SJSA1 (cell line): ENCODE measurements around the gene C14orf119. TPM values are rescaled to one million over a fixed set of nuclear protein-coding genes. Genes with fewer than 3 reads are reported as not detected.

Source experiments
- DNase-seq, 2 experiments: peaks; one replicate each; pipeline ENCODE4 v3.0.0-alpha.2; 2015 to 2020; ENCODE audit warnings: low spot score in 2 of 2, low read depth in 1 of 2
- H3K27ac ChIP-seq: fragments of 250-450 bp; sonication (Bioruptor Pico); 2 replicates; pipeline ENCODE4 v1.5.1; 2020; ENCODE audit warnings: mild to moderate bottlenecking, moderate library complexity
- H3K27me3 ChIP-seq: fragments of 250-450 bp; sonication (Bioruptor Pico); replicated peaks from 2 replicates; pipeline ENCODE4 v1.5.1; 2020; ENCODE audit warnings: mild to moderate bottlenecking, moderate library complexity
- H3K36me3 ChIP-seq: fragments of 250-450 bp; sonication (Bioruptor Pico); 2 replicates; pipeline ENCODE4 v1.5.1; 2020; ENCODE audit warnings: mild to moderate bottlenecking
- H3K4me1 ChIP-seq: fragments of 250-450 bp; sonication (Bioruptor Pico); replicated peaks from 2 replicates; pipeline ENCODE4 v1.6.1; 2021; ENCODE audit warnings: mild to moderate bottlenecking
- H3K4me3 ChIP-seq: fragments of 250-450 bp; sonication (Bioruptor Pico); 2 replicates; pipeline ENCODE4 v1.5.1; 2020; ENCODE audit warnings: mild to moderate bottlenecking
- H3K9me3 ChIP-seq: fragments of 250-450 bp; sonication (Bioruptor Pico); replicated peaks from 2 replicates; pipeline ENCODE4 v1.5.1; 2020; ENCODE audit warnings: mild to moderate bottlenecking
- total RNA-seq: library from RNA; depleted of rRNA; stranded (reverse); fragments of >200 nt; shearing (Covaris generic); gene quantifications from 2 replicates; pipeline ENCODE4 v1.2.3, GENCODE V29; 2014

Gene C14orf119
- total RNA-seq, 1 experiment from 2014 or later, result 33.1 TPM

DNA sequence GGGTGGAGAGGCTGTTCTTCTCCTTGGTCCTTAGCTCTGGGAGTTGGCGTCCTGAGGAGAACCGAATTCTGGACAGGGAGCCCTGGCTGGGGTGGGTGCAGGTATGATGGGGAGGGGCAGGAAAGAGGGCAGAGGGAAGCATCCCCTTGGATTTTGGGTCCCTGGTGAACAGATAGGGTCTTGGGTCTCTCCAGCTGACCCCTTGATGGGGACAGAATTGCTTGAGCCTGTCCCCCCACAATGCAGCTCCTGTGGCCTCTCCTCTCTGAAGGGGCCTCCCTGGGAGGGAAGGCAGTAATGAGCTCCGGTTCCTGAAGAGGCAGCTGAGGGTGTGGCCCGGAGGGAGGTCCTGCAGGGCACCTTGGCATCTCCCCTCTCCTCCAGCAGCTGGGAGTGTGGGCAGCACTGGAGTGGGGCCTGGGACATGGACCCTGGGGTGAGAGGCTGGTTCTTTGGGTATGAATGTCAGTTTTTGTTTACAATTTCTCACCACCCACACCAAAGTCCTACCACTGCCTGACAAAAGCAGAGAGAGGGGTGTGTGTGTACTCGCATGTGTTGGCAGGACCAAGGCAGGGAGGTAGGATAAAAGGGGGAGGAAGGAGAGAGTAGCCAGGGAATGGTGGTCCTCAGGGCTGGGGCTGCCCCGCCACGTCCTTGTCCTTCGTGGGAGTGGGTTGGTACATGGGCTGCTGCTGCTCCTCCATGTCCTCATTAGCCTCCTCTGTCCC, 31.4 kb downstream of the C14orf119 start:
- Histone ChIP-seq H3K36me3 (no peaks in the 10 kb centered on the region), H3K4me3 (no peak overlapping the region), H3K27ac (no peak overlapping the region), H3K27me3 (no peaks in the 10 kb centered on the region), H3K9me3 (no peaks in the 10 kb centered on the region), H3K4me1 (no peaks in the 10 kb centered on the region)
- no peak for DNase-seq

DNA sequence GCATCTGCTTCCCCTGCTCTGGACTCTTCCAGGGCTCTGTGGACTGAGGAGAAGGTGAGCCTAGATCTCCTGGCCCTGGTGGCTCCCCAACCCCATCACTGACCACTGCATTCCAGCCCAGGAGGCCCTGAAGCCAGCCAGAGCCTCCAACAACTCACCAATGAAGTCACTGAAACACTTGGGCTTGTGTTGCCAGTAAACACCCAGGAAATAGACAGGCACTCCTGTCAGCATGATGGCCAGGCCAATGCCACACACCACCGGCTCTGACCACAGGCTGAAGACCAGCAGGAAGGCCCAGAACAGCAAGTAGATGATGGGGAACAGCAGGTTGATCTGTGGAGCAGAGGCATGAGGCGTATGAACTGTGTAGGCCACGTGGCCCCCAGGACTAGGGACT, 32.6 kb downstream of the C14orf119 start:
- H3K4me3 ChIP-seq, result no peak overlapping the region

DNA sequence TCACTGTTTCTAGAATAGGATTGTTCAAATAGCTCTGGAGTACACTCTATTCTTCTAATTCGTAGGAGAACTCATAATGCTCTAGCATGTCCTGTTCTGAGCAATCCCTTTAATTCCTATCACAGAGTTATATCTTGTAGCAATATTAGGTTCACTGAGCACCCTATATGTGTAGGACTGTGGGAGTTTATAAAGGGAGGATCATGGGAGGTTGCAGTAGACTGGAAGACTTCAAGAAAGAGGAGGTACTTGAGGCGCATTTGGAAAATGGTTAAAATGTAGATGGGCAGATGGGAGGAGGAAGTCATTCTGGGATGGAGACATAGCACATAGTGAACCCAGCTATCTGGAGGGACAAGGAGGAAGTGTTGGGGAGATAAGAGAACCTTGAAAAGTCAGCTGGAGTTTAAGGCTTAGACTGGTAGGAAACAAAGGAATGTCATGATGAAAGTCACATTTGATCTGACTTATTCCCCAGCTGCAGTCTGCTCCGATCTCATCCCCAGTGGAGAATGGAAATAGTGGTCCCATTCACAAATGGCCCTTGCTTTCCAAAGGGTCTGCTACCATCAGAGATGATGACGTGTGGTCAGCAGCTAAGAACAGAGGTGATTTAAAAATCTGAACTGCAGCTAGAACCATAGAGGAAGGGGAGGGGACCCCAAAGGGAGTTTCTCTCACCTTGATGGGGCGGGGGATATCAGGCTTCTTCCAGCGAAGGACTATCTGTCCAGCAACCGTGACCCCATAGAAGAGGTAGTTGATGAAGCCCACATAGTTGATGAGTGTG, 33.9 kb downstream of the C14orf119 start:
- Histone ChIP-seq H3K4me3 (no peak overlapping the region), H3K9me3 (no peaks in the 10 kb centered on the region), H3K4me1 (no peaks in the 10 kb centered on the region), H3K36me3 (no peaks in the 10 kb centered on the region), H3K27ac (no peak overlapping the region), H3K27me3 (no peaks in the 10 kb centered on the region)
- no peak for DNase-seq

More for the DNA sequence above, 32.6 kb downstream of the C14orf119 start:
- Histone ChIP-seq H3K9me3 (no peaks in the 10 kb centered on the region), H3K36me3 (no peaks in the 10 kb centered on the region), H3K27ac (no peak overlapping the region), H3K27me3 (no peaks in the 10 kb centered on the region), H3K4me1 (no peaks in the 10 kb centered on the region)
- no peak for DNase-seq

DNA sequence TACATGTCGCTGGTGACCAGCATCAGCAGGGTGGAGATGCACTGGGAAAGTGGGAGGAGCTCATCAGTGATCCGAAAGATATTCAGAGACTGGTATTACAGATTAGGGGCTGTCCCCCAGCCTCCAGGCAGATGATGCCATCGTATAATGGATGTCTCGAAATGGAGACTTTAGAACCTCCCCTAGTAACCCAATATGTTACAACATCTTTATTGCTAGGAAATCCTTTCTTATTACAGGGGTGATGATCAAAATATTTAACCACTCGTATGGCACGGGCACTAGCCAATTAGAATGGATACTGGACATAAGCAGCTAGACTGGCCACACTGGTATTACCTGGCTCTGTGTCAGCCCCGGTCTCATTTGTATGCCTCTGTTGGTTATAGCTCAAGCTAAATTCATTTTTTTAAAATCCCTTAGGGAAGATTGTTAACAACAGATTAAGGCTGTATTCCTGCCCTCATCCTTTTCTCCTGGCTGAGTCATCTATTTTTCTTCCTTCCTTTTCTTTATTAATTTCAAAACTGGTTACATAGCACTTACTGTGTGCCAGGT, 34.5 kb downstream of the C14orf119 start:
- Histone ChIP-seq H3K4me3 (no peak overlapping the region), H3K27ac (no peak overlapping the region), H3K9me3 (no peaks in the 10 kb centered on the region), H3K27me3 (no peaks in the 10 kb centered on the region), H3K36me3 (no peaks in the 10 kb centered on the region), H3K4me1 (no peaks in the 10 kb centered on the region)
- DNase-seq, result no peak

DNA sequence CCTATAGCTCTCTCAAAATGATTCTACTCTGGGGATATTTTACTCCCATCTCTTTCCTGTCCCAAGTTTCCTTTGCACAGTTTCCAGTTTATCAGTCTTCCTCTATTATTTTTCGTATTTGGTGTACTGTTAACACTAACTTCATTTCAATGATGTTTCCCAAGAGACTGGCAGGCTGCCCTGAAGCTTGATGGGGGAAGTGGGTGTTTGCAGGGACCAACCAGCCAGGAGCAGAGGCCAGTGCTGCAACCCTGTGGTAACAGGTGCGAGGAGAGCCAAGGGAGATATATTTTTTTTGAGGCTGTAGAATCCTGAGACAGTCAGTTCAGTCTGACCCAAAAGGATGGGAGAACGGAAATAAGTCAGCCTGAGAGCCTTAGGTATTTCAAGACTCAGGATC, 35.6 kb downstream of the C14orf119 start:
- H3K36me3 ChIP-seq, result no peaks in the 10 kb centered on the region
- no peaks in the 10 kb centered on the region for H3K4me1 ChIP-seq
- DNase-seq, result no peak
- no peaks in the 10 kb centered on the region for H3K9me3 ChIP-seq
- H3K27ac ChIP-seq, result no peak overlapping the region
- no peaks in the 10 kb centered on the region for H3K27me3 ChIP-seq
- no peak overlapping the region for H3K4me3 ChIP-seq

DNA sequence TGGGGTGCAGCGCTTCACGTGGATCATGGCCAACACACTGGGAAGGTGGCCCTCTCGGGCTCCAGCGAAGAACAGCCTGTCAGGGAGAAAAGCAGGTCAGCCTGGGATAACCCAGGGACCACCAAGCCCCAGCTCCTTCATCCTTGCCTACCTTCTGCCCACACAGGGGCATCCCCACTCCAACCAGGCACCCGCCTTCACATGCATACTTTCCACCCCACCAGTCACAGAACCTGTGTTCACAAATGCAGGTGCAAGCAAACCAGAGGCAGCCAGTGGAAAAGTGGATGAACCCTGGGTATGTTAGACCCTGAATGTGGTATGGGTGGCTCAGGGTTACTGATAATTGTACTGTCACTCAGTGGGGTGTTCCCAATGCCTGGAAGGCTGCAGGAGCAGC, 36.2 kb downstream of the C14orf119 start:
- no peaks in the 10 kb centered on the region for H3K36me3 ChIP-seq
- H3K4me3 ChIP-seq, result no peak overlapping the region
- H3K27ac ChIP-seq, result no peak overlapping the region
- no peaks in the 10 kb centered on the region for H3K9me3 ChIP-seq
- no peaks in the 10 kb centered on the region for H3K27me3 ChIP-seq
- DNase-seq, result no peak
- no peaks in the 10 kb centered on the region for H3K4me1 ChIP-seq

DNA sequence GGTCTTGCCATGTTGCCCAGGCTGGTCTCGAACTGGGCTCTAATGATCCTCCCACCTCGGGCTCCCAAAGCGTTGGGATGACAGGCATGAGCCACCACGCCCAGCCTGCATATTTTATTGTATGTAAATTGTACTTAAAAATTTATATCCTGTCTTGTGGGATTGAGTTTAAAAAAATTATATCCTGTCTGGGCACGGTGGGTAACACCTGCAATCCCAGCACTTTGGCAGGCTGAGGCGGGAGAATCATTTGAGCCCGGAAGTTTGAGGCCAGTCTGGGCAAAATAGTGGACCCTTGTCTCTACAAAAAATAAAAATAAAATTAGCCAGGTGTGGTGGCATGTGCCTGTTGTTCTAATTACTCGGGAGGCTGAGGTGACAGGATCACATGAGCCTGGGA, 37.7 kb downstream of the C14orf119 start:
- Histone ChIP-seq H3K27me3 (no peaks in the 10 kb centered on the region), H3K9me3 (no peaks in the 10 kb centered on the region), H3K27ac (no peak overlapping the region), H3K4me3 (no peak overlapping the region), H3K4me1 (no peaks in the 10 kb centered on the region), H3K36me3 (no peaks in the 10 kb centered on the region)
- DNase-seq, result no peak

DNA sequence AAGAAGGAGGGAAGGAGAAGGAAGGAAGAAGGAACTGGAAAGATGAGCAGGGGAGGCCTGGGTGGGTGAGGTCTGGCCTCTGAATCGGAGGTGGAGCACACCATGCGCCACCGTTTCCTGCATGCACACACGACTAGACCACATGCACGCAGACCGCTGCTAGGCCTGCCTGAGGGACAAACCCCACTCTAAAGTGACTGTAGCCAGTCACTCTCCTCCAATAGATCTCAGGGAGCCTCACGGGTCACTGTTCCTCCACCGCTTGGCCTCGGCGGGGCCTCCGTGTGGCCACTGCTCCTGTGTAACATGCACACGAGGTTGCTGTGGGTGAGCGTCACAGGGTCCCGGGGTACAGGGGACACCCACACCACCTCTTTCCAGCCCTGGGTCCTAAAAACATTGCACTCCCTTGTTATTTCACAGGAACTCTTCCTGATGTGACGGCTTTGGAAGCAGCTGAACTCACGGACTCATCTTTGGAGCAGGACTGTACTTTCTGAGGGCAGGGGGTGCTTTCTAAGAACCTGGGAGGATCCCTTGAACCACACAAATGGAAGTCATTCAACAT, 41.3 kb downstream of the C14orf119 start:
- H3K36me3 ChIP-seq, result no peaks in the 10 kb centered on the region
- no peak for DNase-seq

DNA sequence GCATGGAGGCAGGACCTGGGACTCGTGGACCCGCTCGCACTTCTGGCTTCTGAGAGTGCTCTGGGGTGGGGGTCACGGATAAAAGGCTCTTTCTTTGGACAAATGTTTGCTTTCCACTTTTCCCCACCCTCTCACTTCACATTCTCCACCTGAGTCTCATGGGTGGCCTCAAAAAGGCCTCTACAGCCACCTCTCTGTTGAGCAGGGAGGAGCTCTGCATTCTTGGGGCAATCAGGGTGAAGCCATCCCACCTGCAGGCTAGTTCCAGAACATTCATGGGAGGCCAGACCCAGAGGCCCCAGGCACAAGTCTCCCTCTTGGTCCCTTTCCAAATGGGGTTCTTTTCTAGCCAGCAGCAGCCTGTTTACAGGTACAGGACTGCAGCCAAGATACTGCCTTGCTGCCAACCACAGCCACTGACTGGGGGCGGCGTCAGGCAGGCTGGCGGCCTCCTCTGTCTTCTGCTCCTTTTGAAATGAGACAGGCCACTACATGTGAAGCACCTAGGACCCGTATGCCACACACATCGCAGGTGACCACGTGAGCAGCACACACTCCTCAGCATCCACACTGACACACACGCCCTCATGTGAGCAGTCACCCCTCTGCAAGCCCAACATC, 42.0 kb downstream of the C14orf119 start:
- Histone ChIP-seq H3K27ac (no peak overlapping the region), H3K4me3 (no peak overlapping the region), H3K36me3 (no peaks in the 10 kb centered on the region), H3K27me3 (no peaks in the 10 kb centered on the region), H3K4me1 (no peaks in the 10 kb centered on the region), H3K9me3 (no peaks in the 10 kb centered on the region)
- DNase-seq, result no peak

More for the DNA sequence above, 41.3 kb downstream of the C14orf119 start:
- Histone ChIP-seq H3K9me3 (no peaks in the 10 kb centered on the region), H3K27me3 (no peaks in the 10 kb centered on the region), H3K27ac (no peak overlapping the region), H3K4me1 (no peaks in the 10 kb centered on the region), H3K4me3 (no peak overlapping the region)

DNA sequence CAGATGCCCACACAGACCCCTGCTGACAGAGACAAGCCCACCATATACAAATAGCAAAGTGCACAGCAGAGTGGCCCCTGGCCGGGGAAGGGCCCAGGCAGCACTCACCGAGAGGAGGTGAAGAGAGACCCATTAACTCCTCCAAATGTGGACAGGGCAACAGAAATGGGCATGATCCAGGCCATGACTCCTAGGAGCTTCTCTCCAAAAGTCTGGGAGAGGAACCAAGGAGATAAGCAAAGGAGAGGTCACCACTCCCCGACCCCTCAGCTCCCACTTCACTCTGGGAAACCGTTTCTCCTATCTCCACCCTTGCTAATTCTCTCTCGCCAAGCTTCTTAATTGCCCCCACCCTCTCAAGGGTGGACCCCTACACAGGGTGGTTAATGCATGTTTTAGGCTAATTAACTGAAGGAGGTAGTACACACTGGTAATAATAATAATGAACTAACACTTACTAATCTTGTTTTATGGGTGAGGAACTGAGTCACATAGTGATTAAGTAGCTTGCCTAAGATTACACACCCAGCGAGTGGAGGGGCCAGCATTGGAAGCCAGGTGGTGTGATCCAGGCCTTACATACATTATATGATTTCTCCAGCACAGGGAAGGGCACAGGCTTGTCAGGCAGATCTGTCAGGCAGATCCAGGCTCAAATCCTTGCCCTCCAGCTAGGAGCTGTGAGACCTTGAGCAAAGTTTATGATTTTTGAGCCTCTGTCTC, 42.7 kb downstream of the C14orf119 start:
- Histone ChIP-seq H3K9me3 (no peaks in the 10 kb centered on the region), H3K27me3 (no peaks in the 10 kb centered on the region), H3K4me1 (no peaks in the 10 kb centered on the region), H3K4me3 (no peak overlapping the region), H3K27ac (no peak overlapping the region), H3K36me3 (no peaks in the 10 kb centered on the region)
- no peak for DNase-seq

DNA sequence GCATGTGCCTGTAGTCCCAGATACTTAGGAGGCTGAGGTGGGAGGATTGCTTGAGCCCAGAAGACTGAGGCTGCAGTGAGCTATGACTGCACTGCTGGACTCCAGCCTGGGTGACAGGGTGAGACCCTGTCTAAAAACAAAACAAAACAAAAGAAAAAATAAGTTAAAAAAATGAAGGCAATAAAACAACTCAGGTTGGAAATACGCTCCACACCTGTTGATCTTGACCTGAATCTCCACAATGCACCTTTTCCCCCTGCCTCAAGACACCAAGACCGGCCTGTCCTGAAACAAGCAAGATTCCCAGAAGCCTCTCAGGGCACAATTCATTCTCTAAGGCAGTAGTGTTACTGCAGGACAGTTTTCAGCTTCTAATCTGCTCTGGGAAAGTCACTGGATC, 44.6 kb downstream of the C14orf119 start:
- Histone ChIP-seq H3K4me3 (no peak overlapping the region), H3K4me1 (no peaks in the 10 kb centered on the region), H3K27me3 (no peaks in the 10 kb centered on the region), H3K27ac (no peak overlapping the region), H3K9me3 (no peaks in the 10 kb centered on the region), H3K36me3 (no peaks in the 10 kb centered on the region)
- DNase-seq, result no peak

DNA sequence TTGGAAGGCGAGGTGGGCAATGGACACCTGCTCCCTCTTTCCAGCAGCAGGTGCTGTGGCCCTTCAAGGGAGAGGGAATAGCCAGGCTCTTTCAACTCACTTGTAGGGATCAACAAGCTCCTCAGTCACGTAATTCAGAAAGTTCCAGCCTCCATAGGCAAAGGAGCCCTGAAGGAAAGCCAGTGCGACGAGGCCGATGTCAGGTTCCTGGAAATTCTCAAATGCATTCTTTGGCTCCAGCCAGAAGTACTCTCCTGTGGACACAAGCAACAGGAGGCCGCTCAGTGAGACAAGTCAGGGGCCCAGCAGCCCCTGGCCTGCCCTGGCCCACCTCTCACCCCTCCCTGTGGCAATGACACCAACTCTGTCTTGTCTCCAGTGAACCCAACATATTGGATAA, 45.1 kb downstream of the C14orf119 start:
- no peak overlapping the region for H3K27ac ChIP-seq
- no peaks in the 10 kb centered on the region for H3K4me1 ChIP-seq
- no peak overlapping the region for H3K4me3 ChIP-seq
- no peaks in the 10 kb centered on the region for H3K36me3 ChIP-seq
- no peak for DNase-seq
- no peaks in the 10 kb centered on the region for H3K9me3 ChIP-seq
- H3K27me3 ChIP-seq, result no peaks in the 10 kb centered on the region

DNA sequence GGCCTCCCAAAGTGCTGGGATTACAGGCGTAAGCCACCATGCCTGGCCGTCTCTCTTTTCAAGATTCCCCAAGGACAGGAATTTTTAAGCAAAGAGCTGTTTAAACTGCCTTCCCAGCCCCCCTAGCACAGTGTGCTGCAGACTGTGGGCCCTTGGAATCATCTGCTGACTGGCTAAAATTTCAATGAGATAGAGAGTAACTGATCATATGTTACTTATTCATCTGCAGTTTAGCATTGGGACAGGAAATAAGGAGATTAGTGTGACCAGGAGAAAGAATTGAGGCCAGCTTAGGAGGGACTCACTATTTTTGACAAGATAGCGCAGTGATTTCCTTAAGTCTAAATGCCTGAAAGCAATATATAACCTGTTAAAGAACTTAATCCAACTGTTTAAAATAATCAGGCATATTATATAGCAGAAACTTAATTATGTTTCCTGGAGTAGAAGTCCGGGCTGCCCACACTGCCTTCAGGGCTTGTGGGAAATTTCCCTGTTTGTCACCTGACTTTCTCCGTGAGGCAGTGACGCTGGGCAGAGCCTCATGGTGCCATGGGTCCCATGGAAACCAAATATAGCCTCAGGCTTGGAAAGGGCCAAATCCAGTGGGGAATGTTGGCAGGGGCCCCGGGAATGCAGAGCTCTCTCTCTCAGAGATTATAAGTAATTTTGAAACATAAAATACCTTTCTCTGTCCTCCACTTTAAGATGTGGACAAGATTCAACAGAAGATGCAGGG, 46.6 kb downstream of the C14orf119 start:
- no peaks in the 10 kb centered on the region for H3K27me3 ChIP-seq
- no peaks in the 10 kb centered on the region for H3K9me3 ChIP-seq
- H3K4me1 ChIP-seq, result no peaks in the 10 kb centered on the region
- H3K36me3 ChIP-seq, result no peaks in the 10 kb centered on the region
- no peak for DNase-seq
- no peak overlapping the region for H3K27ac ChIP-seq
- no peak overlapping the region for H3K4me3 ChIP-seq
